C4-2B (cell line): ENCODE results near the gene FANCG.

Source experiments
- H3K27ac ChIP-seq: fragments of 450-650 bp; 2 replicates; pipeline ENCODE4 v1.5.1; 2017
- ZFX ChIP-seq: fragments of 450-650 bp; IDR thresholded peaks from 2 replicates; pipeline ENCODE4 v1.6.1; 2017
- TF ChIP-seq, protein P1 (sequence below): fragments of 450-650 bp; conservative IDR thresholded peaks from 2 replicates; pipeline ENCODE4 v1.5.1; 2017; ENCODE audit warnings: mild to moderate bottlenecking

The FANCG gene

DNA sequence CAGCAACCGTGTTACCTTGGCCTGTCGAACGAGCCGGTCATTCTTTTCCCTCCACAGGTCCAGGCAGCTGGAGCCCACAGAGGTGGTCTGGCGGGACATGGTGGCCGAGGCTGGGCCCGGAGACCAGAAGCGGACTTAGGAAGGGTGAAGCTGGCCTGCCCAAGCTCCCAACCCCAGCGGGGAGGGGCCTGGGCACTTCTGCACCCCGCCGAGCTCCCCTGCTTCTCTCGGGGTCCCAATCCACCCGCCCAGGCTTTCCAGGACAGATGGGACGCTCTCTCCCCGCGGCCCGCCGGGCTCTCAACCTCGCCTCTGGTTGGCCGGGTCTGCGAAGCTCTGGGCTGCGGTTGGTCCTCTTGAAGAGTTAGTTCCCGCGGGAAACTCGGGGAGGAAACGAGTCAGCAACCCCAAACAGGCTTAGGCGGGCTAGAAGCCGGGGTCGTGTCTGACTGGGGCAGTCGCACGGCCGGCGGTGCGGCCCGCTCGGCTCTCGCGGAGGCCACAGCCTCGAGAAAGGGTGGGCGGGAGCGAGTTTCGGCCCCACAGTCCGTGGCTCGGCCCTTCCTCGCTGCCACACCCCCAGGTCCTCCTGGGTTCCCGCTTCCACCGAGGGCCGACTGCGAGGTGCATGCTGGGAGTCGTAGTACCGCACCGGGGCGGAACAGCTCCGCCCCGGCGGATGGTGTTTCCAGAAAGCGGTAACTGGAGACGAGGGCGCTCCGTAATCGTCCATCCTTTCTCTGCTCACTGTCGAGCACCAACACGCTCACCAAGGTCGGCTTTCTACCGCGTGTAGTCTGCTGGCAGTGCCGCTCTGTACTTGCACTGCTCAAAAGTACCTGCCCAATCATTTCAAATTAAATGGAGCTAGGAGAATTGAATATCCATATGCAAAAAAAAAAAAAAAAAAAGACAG is at the start of gene FANCG:
Gene FANCG (minus strand): TSS at position 517 of the 916 bp plus-strand sequence. CDS start 418 bp downstream, at position 99.
- TF ChIP-seq ZFX, result peak; percentile 75
- TF ChIP-seq, protein P1, sequence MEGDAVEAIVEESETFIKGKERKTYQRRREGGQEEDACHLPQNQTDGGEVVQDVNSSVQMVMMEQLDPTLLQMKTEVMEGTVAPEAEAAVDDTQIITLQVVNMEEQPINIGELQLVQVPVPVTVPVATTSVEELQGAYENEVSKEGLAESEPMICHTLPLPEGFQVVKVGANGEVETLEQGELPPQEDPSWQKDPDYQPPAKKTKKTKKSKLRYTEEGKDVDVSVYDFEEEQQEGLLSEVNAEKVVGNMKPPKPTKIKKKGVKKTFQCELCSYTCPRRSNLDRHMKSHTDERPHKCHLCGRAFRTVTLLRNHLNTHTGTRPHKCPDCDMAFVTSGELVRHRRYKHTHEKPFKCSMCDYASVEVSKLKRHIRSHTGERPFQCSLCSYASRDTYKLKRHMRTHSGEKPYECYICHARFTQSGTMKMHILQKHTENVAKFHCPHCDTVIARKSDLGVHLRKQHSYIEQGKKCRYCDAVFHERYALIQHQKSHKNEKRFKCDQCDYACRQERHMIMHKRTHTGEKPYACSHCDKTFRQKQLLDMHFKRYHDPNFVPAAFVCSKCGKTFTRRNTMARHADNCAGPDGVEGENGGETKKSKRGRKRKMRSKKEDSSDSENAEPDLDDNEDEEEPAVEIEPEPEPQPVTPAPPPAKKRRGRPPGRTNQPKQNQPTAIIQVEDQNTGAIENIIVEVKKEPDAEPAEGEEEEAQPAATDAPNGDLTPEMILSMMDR, result no peak
- peak within 1 kb of the TSS; percentile 85 for H3K27ac ChIP-seq

DNA sequence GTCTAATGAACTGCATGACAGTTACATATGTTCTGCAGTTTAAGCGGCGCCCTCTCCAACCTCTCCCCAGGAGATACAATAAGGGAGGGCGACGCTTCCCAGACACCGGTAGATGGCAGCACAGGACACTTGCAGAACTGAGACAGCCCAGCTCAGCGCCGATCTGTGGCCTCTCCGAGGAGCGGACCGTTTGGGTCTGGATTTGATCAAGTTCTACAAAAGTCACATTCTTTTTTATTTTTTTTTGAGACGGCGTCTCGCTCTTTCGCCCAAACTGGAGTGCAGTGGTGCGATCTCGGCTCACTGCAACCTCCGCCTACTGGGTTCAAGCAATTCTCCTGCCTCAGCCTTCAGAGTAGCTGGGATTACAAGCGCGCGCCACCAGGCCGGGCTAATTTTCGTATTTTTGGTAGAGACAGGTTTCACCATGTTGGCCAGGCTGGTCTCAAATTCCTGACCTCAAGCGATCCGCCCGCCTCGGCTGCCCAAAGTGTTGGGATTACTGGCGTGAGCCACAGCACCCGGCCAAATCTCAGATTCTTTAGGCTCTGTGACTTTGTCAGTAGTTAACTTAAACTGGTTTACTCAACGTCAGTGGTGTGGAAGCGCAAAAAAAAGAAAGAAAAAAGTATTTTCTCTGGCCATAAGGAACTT is 37.3 kb upstream of the FANCG start:
- TF ChIP-seq, protein P1, result peak; percentile 98
- no peak for TF ChIP-seq ZFX
- H3K27ac ChIP-seq, result peak overlapping the region; percentile 60

GRCh38 chr9:35116539-35116897 is 36.8 kb upstream of the FANCG start:
- peak overlapping the region; percentile 60 for H3K27ac ChIP-seq
- TF ChIP-seq ZFX, result no peak
- TF ChIP-seq, protein P1, result no peak

DNA sequence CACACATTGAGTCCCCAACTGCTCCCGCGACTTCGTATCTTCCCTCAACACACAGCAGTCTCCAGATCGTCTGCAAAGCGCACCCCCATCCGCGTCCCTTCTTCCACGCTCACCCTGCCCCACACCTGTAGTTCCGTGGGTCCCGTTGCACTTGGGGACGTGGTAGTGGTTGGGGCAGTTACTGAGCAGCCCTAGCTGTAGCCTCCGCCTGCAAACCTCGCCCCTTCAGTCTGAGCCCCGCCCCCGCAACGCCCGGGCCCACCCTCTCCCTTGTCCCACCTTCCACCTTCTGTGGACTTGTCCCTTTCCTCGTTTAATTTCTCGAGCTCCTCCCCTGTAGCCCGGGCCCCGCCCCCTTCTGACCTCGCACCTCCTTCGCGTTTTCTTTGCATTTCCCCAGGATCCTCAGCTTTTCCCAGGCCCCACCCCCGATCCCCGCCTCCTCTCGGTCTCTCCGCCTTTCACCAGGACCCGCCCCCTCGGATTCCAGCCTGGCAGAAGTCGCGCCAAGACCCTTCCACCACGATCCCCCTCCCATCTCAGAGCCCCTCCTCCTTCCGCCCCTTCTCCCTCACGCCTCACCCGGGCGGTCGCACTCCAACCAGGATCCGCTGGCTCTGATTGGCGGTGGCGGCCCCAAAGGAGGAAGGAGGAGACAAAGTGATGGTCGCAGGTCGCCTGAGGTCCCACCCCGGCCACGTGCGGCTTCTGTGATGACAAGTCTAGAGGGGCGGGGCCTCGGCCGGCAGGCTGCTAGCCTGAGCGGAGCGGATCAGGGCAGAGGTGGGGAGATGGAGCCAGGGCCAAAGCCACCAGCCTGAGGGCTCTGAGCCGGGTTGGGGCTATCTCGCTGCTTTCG is 36.2 kb upstream of the FANCG start, which contains the start of gene ATOSB:
Gene ATOSB (minus strand): TSS at position 183 of the 859 bp plus-strand sequence. CDS start 7,588 bp downstream, outside the sequence.
- TF ChIP-seq ZFX, result no peak
- TF ChIP-seq, protein P1, result no peak
- peak within 1 kb of the TSS; percentile 60 for H3K27ac ChIP-seq

- H3K27ac ChIP-seq, result peak overlapping the region; percentile 60
Observed at GRCh38 chr9:35114840-35115628, 35.3 kb upstream of the FANCG start.

More at GRCh38 chr9:35114840-35115628, 35.3 kb upstream of the FANCG start:
- no peak for TF ChIP-seq ZFX
- TF ChIP-seq, protein P1, result no peak
